ENCODE measurements around the gene NOXRED1.

- TF ChIP-seq CTCF (optimal IDR thresholded peaks at IDR 0.05 in 1 of 3, IDR thresholded peaks at IDR 0.05 in 1 of 3, conservative IDR thresholded peaks at IDR 0.05 in 1 of 3; ENCODE audit: extremely low read depth in 1 of 3, insufficient read depth in 2 of 3, low read length in 3 of 3) (no peak), EZH2 (IDR thresholded peaks at IDR 0.05; ENCODE audit: low read length) (no peak)
Observed at GRCh38 chr14:77372304-77372841, 51.0 kb downstream of the NOXRED1 start.
